GM12874 (cell line): Measurements from ENCODE around the gene NOL9.

Experiments
- TF ChIP-seq, protein P1 (sequence below): IDR thresholded peaks from 2 replicates; pipeline ENCODE4 v1.5.1; 2011; ENCODE audit warnings: low read depth, mild to moderate bottlenecking, control low read depth, low read length, moderate library complexity; ENCODE audit not compliant: insufficient read depth

Gene NOL9

DNA sequence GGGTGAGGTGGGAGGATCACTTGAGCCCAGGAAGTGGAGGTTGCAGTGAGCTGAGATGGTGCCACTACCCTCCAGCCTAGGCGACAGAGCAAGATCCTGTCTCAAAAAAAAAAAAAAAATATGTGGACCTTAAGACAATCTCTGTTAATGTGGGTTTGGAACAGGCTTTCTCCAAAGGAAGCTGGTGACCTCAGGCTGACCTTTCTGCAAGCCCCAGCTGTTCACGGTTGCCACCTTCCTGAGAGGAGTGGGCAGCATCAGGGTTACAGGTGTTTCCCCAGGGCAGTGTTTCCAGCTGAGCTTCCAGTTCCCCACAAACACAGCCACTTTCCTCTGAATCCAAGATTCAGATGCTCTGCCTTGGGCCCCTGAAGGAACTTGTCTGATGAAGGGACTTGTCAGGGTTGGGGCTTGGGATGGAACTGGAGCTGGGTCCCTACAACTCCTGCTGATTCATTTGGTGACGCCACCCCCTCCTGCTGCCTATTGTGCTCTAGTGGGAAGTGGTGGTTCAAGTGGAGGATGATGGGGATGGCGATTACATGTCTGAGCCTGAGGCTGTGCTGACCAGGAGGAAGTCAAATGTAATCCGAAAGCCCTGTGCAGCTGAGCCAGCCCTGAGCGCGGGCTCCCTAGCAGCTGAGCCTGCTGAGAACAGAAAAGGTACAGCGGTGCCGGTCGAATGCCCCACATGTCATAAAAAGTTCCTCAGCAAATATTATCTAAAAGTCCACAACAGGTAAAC is 27.4 kb upstream of the NOL9 start:
- TF ChIP-seq, protein P1, sequence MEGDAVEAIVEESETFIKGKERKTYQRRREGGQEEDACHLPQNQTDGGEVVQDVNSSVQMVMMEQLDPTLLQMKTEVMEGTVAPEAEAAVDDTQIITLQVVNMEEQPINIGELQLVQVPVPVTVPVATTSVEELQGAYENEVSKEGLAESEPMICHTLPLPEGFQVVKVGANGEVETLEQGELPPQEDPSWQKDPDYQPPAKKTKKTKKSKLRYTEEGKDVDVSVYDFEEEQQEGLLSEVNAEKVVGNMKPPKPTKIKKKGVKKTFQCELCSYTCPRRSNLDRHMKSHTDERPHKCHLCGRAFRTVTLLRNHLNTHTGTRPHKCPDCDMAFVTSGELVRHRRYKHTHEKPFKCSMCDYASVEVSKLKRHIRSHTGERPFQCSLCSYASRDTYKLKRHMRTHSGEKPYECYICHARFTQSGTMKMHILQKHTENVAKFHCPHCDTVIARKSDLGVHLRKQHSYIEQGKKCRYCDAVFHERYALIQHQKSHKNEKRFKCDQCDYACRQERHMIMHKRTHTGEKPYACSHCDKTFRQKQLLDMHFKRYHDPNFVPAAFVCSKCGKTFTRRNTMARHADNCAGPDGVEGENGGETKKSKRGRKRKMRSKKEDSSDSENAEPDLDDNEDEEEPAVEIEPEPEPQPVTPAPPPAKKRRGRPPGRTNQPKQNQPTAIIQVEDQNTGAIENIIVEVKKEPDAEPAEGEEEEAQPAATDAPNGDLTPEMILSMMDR = no peak

DNA sequence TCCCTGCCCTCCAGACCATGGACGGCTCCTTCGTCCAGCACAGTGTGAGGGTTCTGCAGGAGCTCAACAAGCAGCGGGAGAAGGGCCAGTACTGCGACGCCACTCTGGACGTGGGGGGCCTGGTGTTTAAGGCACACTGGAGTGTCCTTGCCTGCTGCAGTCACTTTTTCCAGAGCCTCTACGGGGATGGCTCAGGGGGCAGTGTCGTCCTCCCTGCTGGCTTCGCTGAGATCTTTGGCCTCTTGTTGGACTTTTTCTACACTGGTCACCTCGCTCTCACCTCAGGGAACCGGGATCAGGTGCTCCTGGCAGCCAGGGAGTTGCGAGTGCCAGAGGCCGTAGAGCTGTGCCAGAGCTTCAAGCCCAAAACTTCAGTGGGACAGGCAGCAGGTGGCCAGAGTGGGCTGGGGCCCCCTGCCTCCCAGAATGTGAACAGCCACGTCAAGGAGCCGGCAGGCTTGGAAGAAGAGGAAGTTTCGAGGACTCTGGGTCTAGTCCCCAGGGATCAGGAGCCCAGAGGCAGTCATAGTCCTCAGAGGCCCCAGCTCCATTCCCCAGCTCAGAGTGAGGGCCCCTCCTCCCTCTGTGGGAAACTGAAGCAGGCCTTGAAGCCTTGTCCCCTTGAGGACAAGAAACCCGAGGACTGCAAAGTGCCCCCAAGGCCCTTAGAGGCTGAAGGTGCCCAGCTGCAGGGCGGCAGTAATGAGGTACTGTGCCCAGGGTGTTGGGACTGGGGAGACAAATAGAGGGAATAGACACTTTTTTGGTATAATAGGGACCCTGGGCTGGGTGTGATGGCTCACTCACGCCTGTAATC is 26.5 kb upstream of the NOL9 start:
- TF ChIP-seq, protein P1 = no peak

DNA sequence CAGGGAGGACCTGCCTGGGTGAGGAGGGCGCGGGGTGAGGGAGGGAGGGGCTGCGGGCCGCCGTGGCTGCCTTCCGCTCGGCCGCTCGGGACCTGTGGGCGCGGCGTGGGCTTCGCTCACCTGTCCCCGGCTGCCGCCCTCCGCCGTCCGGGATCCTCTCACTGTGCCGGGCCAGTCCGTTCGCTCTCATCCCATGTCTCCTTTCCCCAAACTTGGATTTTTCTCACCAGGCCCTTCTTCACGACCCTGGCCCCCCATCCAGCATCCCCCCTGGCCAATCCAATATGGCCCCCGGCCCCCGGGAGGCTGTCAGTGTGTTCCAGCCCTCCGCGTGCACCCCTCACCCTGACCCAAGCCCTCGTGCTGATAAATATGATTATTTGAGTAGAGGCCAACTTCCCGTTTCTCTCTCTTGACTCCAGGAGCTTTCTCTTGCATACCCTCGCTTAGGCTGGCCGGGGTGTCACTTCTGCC is 25.8 kb upstream of the NOL9 start:
- TF ChIP-seq, protein P1 = no peak

DNA sequence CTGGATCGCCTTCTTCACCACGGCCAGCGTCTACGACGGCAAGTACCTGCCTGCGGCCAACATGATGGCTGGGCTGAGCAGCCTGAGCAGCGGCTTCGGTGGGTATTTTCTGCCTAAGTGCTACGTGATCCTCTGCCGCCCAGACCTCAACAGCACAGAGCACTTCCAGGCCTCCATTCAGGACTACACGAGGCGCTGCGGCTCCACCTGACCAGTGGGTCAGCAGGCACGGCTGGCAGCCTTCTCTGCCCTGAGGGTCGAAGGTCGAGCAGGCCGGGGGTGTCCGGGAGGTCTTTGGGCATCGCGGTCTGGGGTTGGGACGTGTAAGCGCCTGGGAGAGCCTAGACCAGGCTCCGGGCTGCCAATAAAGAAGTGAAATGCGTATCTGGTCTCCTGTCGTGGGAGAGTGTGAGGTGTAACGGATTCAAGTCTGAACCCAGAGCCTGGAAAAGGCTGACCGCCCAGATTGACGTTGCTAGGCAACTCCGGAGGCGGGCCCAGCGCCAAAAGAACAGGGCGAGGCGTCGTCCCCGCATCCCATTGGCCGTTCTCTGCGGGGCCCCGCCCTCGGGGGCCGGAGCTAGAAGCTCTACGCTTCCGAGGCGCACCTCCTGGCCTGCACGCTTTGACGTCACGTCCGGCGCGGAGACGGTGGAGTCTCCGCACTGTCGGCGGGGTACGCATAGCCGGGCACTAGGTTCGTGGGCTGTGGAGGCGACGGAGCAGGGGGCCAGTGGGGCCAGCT is 25.2 kb upstream of the NOL9 start, which contains the start of gene ZBTB48:
TSS of gene ZBTB48 (plus strand) at position 621 of the 745 bp plus-strand sequence. CDS start 616 bp downstream, outside the sequence.
- TF ChIP-seq, protein P1 = no peak

DNA sequence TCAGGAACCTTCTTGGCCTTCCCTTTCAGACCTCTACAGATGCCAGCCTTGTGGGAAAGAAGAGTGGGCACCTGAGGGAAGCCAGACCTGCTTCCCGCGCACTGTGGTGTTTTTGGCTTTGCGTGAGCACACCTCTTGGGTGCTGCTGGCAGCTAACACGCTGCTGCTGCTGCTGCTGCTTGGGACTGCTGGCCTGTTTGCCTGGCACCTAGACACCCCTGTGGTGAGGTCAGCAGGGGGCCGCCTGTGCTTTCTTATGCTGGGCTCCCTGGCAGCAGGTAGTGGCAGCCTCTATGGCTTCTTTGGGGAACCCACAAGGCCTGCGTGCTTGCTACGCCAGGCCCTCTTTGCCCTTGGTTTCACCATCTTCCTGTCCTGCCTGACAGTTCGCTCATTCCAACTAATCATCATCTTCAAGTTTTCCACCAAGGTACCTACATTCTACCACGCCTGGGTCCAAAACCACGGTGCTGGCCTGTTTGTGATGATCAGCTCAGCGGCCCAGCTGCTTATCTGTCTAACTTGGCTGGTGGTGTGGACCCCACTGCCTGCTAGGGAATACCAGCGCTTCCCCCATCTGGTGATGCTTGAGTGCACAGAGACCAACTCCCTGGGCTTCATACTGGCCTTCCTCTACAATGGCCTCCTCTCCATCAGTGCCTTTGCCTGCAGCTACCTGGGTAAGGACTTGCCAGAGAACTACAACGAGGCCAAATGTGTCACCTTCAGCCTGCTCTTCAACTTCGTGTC is 24.5 kb upstream of the NOL9 start:
- TF ChIP-seq, protein P1 = no peak

DNA sequence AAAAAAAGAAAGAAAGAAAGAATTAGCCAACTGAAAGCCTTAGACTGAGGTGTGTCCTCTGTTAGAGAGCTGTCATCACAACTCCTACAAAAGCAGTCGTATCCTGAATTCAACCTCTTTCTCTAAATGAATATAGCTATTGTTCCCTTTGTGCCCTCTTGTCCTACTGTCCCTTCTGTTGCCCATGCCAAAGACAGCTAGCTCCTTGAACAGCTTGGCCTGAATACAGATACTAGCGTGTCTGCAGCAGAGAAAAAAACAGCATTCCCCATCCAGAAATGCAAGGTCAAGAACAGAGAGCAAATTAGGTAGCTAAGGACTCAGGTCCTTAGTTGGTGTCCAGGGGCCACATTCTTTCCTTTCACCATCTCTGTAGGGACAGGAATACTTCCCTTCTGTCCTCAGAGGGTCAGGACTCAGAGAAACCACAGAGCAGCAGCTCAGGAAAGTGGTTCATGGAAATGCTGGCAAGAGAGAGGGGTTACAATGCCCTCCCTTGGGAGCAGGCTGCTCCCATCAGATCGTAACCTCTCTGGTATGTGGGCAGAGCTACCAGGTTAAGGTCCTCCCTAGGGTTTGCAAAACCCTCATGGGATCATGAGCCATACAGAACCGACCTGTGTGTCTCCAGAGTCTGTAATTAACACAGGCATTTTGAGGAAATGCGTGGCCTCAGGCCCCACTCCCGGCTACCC is 23.7 kb upstream of the NOL9 start:
- TF ChIP-seq, protein P1 = no peak
